GM12875 (cell line): ENCODE data around the gene SEC62.

Experiments used
- H3K4me3 ChIP-seq: one replicate; pipeline ENCODE4 v1.5.1; 2011; ENCODE audit warnings: low read depth, low read length, control low read depth
- TF ChIP-seq, protein P1 (sequence below): IDR thresholded peaks from 2 replicates; pipeline ENCODE4 v1.5.1; 2011; ENCODE audit warnings: low read depth, mild to moderate bottlenecking, control low read depth, inconsistent platforms, low read length, moderate library complexity, borderline replicate concordance; ENCODE audit not compliant: insufficient read depth

Gene SEC62, protein sequence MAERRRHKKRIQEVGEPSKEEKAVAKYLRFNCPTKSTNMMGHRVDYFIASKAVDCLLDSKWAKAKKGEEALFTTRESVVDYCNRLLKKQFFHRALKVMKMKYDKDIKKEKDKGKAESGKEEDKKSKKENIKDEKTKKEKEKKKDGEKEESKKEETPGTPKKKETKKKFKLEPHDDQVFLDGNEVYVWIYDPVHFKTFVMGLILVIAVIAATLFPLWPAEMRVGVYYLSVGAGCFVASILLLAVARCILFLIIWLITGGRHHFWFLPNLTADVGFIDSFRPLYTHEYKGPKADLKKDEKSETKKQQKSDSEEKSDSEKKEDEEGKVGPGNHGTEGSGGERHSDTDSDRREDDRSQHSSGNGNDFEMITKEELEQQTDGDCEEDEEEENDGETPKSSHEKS

DNA sequence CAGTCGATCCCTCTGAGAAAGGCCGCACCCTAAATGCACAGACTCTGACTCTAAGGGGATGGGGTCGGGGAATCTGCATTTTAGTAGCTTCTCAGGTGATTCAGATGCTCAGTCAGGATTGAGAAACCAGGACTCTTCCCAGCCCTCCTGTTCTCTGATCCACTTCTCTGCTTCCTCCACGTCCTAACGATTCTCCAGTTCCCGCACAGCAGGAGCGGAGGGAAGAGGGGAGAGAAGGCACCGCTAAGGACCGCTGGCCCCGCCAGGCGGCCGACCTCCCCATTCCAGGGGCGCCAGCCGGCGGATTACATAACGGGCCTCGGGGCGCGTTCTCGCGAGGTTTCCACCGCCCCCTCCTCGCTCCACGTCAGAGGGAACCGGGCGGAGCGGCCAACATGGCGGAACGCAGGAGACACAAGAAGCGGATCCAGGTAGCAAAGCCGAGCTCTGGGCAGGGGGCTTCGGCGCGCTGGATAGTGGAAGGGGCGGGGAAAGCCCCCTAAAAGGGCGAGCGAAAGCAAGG, at the start of gene SEC62:
SEC62 (plus strand) TSS at position 380 of the 523 bp plus-strand sequence; CDS start at position 396, 16 bp downstream.
- TF ChIP-seq, protein P1, sequence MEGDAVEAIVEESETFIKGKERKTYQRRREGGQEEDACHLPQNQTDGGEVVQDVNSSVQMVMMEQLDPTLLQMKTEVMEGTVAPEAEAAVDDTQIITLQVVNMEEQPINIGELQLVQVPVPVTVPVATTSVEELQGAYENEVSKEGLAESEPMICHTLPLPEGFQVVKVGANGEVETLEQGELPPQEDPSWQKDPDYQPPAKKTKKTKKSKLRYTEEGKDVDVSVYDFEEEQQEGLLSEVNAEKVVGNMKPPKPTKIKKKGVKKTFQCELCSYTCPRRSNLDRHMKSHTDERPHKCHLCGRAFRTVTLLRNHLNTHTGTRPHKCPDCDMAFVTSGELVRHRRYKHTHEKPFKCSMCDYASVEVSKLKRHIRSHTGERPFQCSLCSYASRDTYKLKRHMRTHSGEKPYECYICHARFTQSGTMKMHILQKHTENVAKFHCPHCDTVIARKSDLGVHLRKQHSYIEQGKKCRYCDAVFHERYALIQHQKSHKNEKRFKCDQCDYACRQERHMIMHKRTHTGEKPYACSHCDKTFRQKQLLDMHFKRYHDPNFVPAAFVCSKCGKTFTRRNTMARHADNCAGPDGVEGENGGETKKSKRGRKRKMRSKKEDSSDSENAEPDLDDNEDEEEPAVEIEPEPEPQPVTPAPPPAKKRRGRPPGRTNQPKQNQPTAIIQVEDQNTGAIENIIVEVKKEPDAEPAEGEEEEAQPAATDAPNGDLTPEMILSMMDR, result peak; percentile 61
- H3K4me3 ChIP-seq, result peak within 1 kb of the TSS; percentile 93

DNA sequence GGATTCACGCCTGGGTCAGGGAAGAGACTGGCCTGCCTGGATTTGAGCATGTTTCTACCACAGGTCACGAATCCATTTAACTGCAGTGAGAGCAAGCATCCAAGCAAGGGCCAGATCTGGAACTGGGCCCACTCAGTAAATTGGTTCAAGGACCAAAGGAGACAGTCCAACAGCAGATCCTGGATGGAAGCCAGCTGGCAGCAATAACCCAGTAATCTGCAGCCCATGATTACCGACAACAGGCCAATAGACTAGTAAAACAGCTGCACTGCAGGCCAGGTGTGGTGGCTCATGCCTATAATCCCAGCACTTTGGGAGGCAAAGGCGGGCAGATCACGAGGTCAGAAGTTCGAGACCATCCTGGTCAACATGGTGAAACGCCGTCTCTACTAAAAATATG, 43.4 kb upstream of the SEC62 start:
- TF ChIP-seq, protein P1, result no peak
- H3K4me3 ChIP-seq, result no peak overlapping the region

DNA sequence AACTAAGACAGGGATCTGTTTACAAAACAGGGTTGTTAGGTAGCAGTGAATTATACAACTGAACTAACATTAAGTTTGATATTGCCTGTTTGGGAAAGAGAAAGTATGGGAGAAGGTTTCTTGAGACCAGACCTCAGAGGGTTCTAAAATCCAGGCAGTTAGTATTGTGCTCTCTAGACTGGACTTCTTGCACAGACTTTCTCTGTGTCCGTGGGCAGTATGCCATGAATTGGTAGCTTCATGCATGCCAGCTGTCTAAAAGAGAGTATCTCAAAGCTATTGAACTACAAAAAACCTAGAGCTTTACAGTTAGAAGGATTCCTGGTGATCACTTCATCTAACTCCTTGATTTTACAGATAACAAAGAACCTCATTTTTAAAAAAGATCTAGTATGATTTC, 42.8 kb upstream of the SEC62 start:
- TF ChIP-seq, protein P1, result no peak
- no peak overlapping the region for H3K4me3 ChIP-seq

DNA sequence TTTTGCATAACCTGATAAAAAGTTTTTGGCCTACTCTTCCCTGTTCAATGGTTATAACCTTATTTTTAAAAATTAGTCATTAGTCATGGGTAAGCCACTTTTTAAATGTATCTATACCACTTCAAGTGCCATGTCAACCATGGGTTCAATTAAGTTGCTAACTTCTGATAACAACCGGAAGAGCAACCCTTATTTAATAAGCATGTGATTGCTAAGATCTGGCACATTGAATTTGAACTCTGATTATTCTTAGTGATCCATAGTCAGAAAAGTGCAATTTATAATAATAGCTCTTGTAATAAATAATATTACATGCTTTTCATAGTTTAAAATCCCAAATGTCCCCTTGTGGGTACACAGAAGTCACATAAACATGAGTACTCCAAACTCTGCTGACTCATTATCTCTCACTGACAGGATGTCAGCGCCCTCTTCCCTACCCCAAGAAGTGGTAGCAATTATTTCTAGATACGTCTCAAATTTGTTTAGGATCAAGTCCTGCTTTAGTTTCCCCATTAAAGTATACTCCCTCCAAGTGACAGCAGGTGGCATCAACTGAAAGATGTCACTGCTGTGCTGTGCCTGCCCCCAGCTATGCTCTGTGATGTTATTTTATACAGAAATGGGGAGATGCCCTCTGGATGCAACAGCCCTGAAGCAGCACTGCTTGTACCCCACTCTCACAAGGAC, 36.6 kb upstream of the SEC62 start:
- TF ChIP-seq, protein P1, result peak; percentile 34; the same call in 1 of the 2 replicates
- no peak overlapping the region for H3K4me3 ChIP-seq

DNA sequence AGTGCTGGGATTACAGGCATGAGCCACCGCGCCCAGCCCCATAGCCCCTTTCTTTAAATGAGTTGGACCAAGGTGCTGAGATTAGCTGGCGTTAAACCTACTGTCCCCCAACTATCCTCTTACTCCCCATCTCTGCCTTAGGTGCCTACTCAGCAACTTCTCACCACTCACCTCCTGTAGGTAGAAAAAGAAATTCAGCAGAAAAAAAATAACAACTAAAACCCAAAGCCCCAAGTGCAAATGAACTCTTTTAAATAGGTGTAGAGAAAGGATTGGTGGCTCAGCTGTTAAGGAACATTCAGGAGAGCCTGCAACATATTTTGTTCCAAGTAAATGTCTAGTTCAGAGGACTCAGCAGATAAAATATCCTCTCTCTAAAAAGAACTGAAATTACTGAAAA, 35.8 kb upstream of the SEC62 start:
- TF ChIP-seq, protein P1, result no peak
- no peak overlapping the region for H3K4me3 ChIP-seq

DNA sequence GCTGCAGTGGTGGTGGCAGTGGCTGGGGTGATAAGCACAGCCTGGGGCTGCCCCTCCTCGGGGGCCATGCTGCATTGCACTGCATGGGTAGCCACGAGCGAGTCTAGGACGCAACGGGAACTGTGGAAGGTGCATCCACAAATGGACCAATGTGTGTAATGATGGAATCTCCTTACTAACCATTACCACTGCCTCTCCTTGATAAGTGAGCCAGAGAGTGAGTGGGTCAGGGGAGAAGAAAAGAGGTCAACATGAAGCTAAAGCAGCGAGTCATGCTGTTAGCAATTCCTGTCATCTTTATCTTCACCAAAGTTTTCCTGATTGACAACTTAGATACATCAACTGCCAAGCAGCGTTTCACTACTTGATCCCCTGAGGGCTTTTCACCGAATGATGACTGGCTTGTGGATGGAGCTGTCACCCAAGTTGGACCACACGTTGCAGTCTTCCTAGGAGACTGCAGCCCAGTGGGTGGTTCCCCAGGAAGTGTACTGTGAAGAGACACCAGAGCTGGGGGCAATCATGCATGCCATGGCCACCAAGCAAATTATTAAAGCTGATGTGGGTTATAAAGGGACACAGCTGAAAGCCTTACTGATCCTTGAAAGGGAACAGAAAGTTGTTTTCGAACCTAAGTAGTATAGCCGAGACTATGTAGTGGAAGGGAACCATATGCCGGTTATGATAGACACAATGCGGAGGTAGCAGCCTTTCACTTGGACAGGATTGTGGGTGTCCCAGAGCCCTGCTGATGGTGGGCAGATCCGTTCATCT, 34.7 kb upstream of the SEC62 start:
- peak overlapping the region; percentile 22 for H3K4me3 ChIP-seq
- TF ChIP-seq, protein P1, result no peak
